Measurements from ENCODE around the gene PRDM15.

The PRDM15 gene

DNA sequence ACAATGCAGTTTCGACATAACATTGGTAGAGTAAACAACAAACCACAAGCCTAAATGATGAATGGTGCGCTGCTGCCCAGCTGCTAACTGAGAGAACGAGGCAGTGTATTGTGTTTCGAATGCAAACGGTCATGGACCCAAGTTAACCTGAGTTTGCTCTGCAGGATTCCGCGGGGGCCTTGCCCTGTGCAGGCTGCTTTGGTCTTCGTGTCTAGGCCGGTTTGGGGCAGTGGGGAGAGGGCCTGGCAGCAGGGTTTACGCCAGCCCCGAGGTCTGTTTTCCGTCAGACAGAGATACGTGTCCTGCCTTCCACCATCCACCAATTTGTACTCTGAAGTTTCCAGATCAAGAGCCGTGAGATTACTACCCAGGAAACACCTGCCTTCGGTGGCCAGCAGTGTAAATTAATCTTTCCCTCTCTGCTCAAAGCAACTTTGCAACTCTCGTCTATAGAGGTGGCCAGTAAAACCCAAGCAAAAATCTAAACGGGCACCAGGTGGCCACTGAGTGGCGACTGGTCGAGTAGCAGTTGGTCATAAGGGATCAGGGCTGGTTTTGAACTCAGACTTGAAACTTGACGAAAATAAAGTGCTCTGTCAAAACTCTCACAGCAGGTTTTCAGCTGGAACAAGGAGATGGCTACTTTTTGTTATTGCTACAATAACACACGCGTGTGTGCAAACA is 6.3 kb upstream of the PRDM15 start:
- DNase-seq (ENCODE audit: low read depth in 2 of 2): no peak

DNA sequence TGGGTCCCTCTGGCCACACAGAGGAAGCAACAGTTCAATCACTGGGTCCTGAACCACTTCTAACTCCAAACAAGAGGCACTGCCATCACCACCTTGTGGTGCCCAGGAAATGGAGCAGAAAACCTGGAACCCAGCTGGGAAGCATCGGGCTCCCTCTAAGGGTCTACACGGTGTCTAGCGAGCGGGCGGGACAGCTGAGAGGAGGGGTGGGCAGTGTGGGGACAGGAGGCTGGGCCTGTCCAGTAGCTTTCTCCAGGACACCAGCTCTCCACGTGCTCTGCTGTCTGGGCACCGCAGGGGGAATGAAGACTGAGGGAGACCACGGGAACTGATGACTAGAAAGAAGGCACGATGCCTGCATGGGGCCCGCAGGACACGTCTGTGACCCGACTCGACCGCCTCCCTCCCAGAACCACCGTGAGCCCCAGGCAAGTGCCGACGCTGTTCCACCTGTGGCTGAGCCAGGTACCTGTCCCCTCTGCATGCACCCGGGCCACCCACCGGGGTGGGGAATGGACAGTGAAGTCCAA is 5.4 kb upstream of the PRDM15 start:
- no peak for DNase-seq (ENCODE audit: low read depth in 2 of 2)

GRCh38 chr21:41883582-41883981 is 4.4 kb upstream of the PRDM15 start:
- no peak for DNase-seq (ENCODE audit: low read depth in 2 of 2)

- no peak for DNase-seq (ENCODE audit: low read depth in 2 of 2)
These were observed 1.9 kb upstream of the PRDM15 start for GRCh38 chr21:41881051-41881450.

- no peak for DNase-seq (ENCODE audit: low read depth in 2 of 2)
These were observed 1.0 kb upstream of the PRDM15 start for GRCh38 chr21:41880153-41880552.

- DNase-seq (ENCODE audit: low read depth in 2 of 2): peak; percentile 62 to 65
These were observed 334 bp downstream of the PRDM15 start for GRCh38 chr21:41878831-41879189.

GRCh38 chr21:41877901-41878830 is 978 bp downstream of the PRDM15 start:
- no peak for DNase-seq (ENCODE audit: low read depth in 2 of 2)

GRCh38 chr21:41876928-41877652 is 2.1 kb downstream of the PRDM15 start:
- DNase-seq (ENCODE audit: low read depth in 2 of 2): no peak

- no peak for DNase-seq (ENCODE audit: low read depth in 2 of 2)
These were observed 2.7 kb downstream of the PRDM15 start for GRCh38 chr21:41876396-41876795.

DNA sequence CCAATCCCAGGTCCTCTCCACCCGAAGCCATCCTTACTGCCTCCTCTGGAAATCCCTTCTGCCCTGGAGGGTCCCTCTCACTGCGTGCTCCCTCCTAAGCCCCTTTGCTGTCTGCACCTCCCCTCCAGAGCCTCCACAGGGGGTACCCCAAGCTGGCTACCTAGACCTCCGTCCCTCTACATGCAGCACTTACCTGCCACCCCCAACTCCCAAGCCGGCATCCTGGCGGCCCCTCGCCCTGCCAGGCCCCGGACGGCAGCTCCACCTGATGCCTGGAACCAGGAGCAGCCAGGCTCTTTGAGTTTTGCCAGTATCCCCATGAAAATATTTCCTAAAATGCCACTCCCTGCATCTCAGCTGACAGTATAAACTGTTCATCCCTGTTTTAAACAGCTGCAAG is 4.1 kb downstream of the PRDM15 start:
- DNase-seq (ENCODE audit: low read depth in 2 of 2): no peak

GRCh38 chr21:41874611-41875010 is 4.5 kb downstream of the PRDM15 start:
- DNase-seq (ENCODE audit: low read depth in 2 of 2): no peak

DNA sequence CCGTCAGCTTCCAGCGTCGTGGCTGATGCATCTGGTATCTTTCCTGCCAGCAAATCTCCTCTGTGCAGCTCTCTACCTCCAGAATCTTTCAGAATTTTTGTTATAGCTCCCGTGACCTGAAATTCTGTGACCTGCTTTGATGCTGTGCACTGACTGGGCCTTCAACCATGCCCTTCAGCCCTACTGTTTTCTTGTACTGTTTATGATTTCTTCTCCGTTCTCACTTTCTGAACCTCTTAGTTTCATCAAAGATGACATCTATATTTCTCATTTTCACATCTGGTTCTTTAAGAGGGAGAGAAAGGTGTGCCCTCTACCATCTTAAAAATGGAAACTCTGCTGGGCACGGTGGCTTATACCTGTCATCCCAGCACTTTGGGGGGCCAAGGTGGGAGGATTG is 5.7 kb downstream of the PRDM15 start:
- no peak for DNase-seq (ENCODE audit: low read depth in 2 of 2)

- DNase-seq (ENCODE audit: low read depth in 2 of 2): no peak
These were observed 6.1 kb downstream of the PRDM15 start for GRCh38 chr21:41873005-41873404.

GRCh38 chr21:41871293-41872030 is 7.7 kb downstream of the PRDM15 start:
- no peak for DNase-seq (ENCODE audit: low read depth in 2 of 2)

DNA sequence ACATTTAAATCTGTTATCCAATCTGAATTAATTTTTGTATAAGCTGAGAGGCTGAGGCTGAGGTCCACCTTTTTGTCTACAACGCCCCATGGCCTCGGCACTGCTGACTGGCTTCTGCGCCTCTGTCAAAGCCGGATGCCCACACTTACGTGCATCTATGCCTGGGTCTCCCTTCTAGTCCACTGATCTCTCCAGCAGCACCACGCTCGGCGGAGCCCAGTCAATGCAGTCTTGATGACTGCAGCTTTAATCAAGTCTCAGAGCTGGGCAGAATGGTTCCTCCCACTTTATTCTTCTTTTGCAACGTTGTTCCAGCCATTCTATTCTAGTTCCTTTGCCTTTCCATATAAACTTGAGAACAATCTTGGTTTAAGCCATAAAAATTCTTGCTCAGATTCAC is 9.4 kb downstream of the PRDM15 start:
- DNase-seq (ENCODE audit: low read depth in 2 of 2): no peak

GRCh38 chr21:41868062-41868710 is 11.0 kb downstream of the PRDM15 start:
- no peak for DNase-seq (ENCODE audit: low read depth in 2 of 2)

GRCh38 chr21:41867313-41867712 is 11.8 kb downstream of the PRDM15 start:
- no peak for DNase-seq (ENCODE audit: low read depth in 2 of 2)

- DNase-seq (ENCODE audit: low read depth in 2 of 2): no peak
These were observed 12.8 kb downstream of the PRDM15 start for GRCh38 chr21:41866274-41866809.

DNA sequence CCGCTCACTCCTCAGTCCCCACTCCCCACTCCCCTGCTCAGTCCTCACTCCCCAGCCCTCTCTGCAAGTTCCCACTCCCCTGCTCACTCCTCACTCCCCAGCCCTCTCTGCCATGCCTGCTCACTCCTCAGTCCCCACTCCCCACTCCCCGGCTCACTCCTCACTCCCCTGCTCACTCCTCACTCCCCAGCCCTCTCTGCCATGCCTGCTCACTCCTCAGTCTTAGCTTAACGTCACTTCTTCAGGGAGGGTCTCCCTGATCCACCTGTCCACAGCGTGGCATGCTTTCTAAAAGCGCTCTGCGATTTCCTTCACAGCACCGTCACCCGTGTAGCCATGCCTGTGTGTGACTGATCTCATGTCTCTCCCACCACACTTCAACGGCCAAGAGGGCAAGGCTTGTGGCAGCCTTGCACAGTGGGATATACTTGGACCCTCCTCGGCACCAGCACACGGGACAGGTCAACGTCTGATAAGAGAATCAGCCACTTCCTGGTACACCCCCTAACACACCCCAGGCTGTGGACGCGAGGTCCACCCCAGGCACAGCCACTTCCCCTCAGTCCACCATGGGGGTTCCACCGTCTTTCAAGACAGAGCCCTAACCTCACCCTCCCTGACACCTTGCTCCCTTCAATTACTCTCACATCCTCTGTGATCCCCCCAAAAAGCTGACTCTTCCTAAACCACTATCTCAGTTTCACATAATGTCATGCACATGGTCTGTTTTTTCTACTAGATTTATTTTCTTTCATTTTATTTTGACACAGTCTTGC is 14.0 kb downstream of the PRDM15 start:
- DNase-seq (ENCODE audit: low read depth in 2 of 2): no peak

All from stimulated activated CD8-positive, alpha-beta memory T cell treated with anti-CD3 and anti-CD28 coated beads, Interleukin-2, amount 100 ng/mL, for 1 hour (primary cell).